B cell (primary cell): Measurements from ENCODE around the gene TNPO2. TPM values are rescaled to one million over a fixed set of nuclear protein-coding genes. Genes with fewer than 3 reads are reported as not detected.

ENCODE experiments used
- ATAC-seq: fragments of 200-7000 bp; cut with Tn5 transposase; one replicate; pipeline ENCODE4 v1.10.0; 2021; ENCODE audit warnings: low read depth, mild to moderate bottlenecking, moderate number of reproducible peaks, moderate library complexity
- CTCF ChIA-PET: fragments of 350-600 bp; sonication (Branson Sonifier 250); formaldehyde crosslinking; loops from one replicate; lab custom pipeline; 2021; ENCODE audit warnings: antibody characterized with exemption, inconsistent platforms; lab: Charles Lee
- POLR2A ChIA-PET: fragments of 350-600 bp; sonication (Branson Sonifier 250); formaldehyde crosslinking; loops from one replicate; lab custom pipeline; 2021; ENCODE audit warnings: antibody characterized with exemption; lab: Charles Lee
- DNase-seq: peaks from one replicate; pipeline ENCODE4 v3.0.0; 2013
- H2AFZ ChIP-seq: 2 replicates; pipeline ENCODE4 v1.6.1; 2012; ENCODE audit warnings: mild to moderate bottlenecking, low read depth, low read length; ENCODE audit not compliant: insufficient read depth, poor library complexity, severe bottlenecking
- H3K27ac ChIP-seq, 2 donors: 1 replicate in 1 of 2; 2 replicates in 1 of 2; pipeline ENCODE4 v1.5.1; 2012 to 2013; ENCODE audit warnings: low read length in 2 of 2, mild to moderate bottlenecking in 2 of 2, moderate library complexity in 1 of 2
- H3K27me3 ChIP-seq, 4 experiments: fragments of 200-600 bp in 1 of 4; sonication (generic) in 1 of 4; replicated peaks in 1 of 4; 1 replicate in 2 of 4; 2 replicates in 2 of 4; pipeline versions ENCODE4 v1.6.1 to v1.7.0; 2013 to 2016; ENCODE audit warnings: low read length in 3 of 4, mild to moderate bottlenecking in 2 of 4, mixed read lengths in 1 of 4, moderate library complexity in 1 of 4; ENCODE audit not compliant: insufficient read depth in 4 of 4, control insufficient read depth in 3 of 4; ENCODE audit errors: control extremely low read depth in 1 of 4
- H3K36me3 ChIP-seq, 2 experiments: replicated peaks in 1 of 2; 1 replicate in 1 of 2; 2 replicates in 1 of 2; pipeline versions ENCODE4 v1.6.1 to v1.7.1; 2013; ENCODE audit warnings: low read length in 1 of 2; ENCODE audit not compliant: insufficient read depth in 2 of 2, control insufficient read depth in 1 of 2; ENCODE audit errors: control extremely low read depth in 1 of 2, extremely low read depth in 1 of 2
- H3K4me1 ChIP-seq, 2 donors: fragments of 200-600 bp in 1 of 2; sonication (generic) in 1 of 2; 1 replicate in 1 of 2; 2 replicates in 1 of 2; pipeline versions ENCODE4 v1.5.1 to v1.6.1; 2013 to 2017; ENCODE audit warnings: low read length in 2 of 2; ENCODE audit not compliant: control insufficient read depth in 2 of 2, insufficient read depth in 2 of 2
- H3K4me2 ChIP-seq: replicated peaks from 2 replicates; pipeline ENCODE3; 2012; ENCODE audit warnings: mild to moderate bottlenecking, low read depth, low read length; ENCODE audit not compliant: poor library complexity, severe bottlenecking
- H3K4me3 ChIP-seq, 5 experiments: fragments of 200-600 bp in 1 of 5; sonication (generic) in 1 of 5; 1 replicate in 3 of 5; 2 replicates in 2 of 5; pipeline versions ENCODE4 v1.5.1 to v1.7.0; 2011 to 2016; ENCODE audit warnings: low read length in 4 of 5, mild to moderate bottlenecking in 4 of 5, low read depth in 2 of 5, control low read depth in 1 of 5, moderate library complexity in 1 of 5; ENCODE audit not compliant: insufficient read depth in 1 of 5; ENCODE audit errors: control extremely low read depth in 1 of 5, extremely low read depth in 1 of 5
- H3K79me2 ChIP-seq: fragments of 200-600 bp; sonication (generic); one replicate; pipeline ENCODE4 v1.6.0; 2016; ENCODE audit warnings: low read length; ENCODE audit not compliant: control insufficient read depth, insufficient read depth
- H3K9ac ChIP-seq: fragments of 200-600 bp; sonication (generic); 2 replicates; pipeline ENCODE4 v1.6.1; 2017; ENCODE audit warnings: mild to moderate bottlenecking, low read length, moderate library complexity
- H3K9me3 ChIP-seq, 3 donors: one replicate each; pipeline versions ENCODE4 v1.6.1 to v1.7.1; 2013; ENCODE audit warnings: low read length in 2 of 3; ENCODE audit not compliant: control insufficient read depth in 2 of 3, insufficient read depth in 1 of 3; ENCODE audit errors: control extremely low read depth in 1 of 3
- H4K20me1 ChIP-seq: 2 replicates; pipeline ENCODE4 v1.6.0; 2012; ENCODE audit warnings: mild to moderate bottlenecking, low read length; ENCODE audit not compliant: insufficient read depth, control insufficient read depth, poor library complexity, severe bottlenecking
- H3K27ac Mint-ChIP-seq: one replicate; pipeline ENCODE4 v1.8.0; 2021; ENCODE audit warnings: mixed read lengths
- H3K27me3 Mint-ChIP-seq: one replicate; pipeline ENCODE4 v1.8.0; 2021; ENCODE audit warnings: mixed read lengths
- H3K4me1 Mint-ChIP-seq: one replicate; pipeline ENCODE4 v1.8.0; 2021; ENCODE audit warnings: mixed read lengths
- H3K4me3 Mint-ChIP-seq: one replicate; pipeline ENCODE4 v1.8.0; 2021; ENCODE audit warnings: mixed read lengths
- H3K9me3 Mint-ChIP-seq: one replicate; pipeline ENCODE4 v1.8.0; 2022; ENCODE audit warnings: mixed read lengths; ENCODE audit not compliant: insufficient read depth
- EZH2 ChIP-seq: IDR thresholded peaks from 2 replicates; pipeline ENCODE4 v1.6.1; 2012; ENCODE audit warnings: borderline replicate concordance, low read depth, mild to moderate bottlenecking, moderate library complexity, low read length; ENCODE audit not compliant: insufficient read depth, poor library complexity, severe bottlenecking
- WGBS: methylation state at CpG from one replicate; pipeline ENCODE4 v1.1.5; 2013; ENCODE audit warnings: missing lambda C conversion rate; ENCODE audit not compliant: insufficient coverage; 5-methylcytosine and 5-hydroxymethylcytosine counted together
- intact Hi-C: fragments of 100-400 bp; cut with micrococcal nuclease; formaldehyde crosslinking; loops from one replicate; pipeline ENCODE4 v1.10.0; 2022
- polyA plus RNA-seq: library from polyadenylated mRNA; depleted of rRNA; stranded (reverse); fragments of >200 nt; gene quantifications from 2 replicates; pipeline ENCODE4 v1.2.3, GENCODE V29; 2012
- total RNA-seq, 2 donors: library from RNA; stranded (reverse); fragments of 120-200 nt in 1 of 2; gene quantifications; 1 replicate in 1 of 2; 2 replicates in 1 of 2; pipeline versions ENCODE4 v1.2.3 to v1.2.4, GENCODE V29; 2013 to 2022
- TF ChIP-seq, protein P1 (sequence below): fragments of 200-600 bp; IDR thresholded peaks from one replicate; pipeline ENCODE4 v1.8.0; 2022; ENCODE audit warnings: antibody characterized with exemption, mild to moderate bottlenecking

Gene TNPO2
- total and polyA plus RNA-seq, 2 donors (not counting 1 experiment from before 2014, with no cell fraction given) = 73.7 to 85.6 TPM

DNA sequence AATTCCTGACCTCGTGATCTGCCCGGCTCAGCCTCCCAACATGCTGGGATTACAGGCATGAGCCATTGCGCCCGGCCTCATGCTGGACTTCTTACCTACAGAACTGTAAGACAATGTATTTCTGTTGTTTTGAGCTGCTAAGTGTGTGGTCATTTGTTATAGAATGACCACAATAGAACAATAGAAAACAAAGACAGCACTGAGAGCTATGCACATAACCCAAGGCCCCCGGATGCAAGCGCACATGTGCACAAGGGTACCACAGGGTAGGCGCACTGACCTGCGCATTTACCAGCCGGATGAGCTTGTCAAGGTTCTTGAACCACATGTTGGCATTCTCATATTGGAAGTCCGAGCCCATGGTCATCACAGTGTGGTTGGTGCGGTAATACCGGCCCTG, 62.8 kb downstream of the TNPO2 start:
- Histone ChIP-seq H3K4me2 (no peak overlapping the region), H3K79me2 (peaks cover 82% of the 10 kb centered on the region), H3K27ac (no peak overlapping the region), H4K20me1 (peaks cover 57% of the 10 kb centered on the region), H3K9me3 (peaks cover 0 to 4% (median 0%) of the 10 kb centered on the region in 3 donors), H3K9ac (no peak overlapping the region), H3K27me3 (no peaks in the 10 kb centered on the region), H3K36me3 (peaks cover 4 to 78% of the 10 kb centered on the region in 2 experiments), H3K4me1 (peaks cover 14 to 25% of the 10 kb centered on the region in 2 donors), H2AFZ (no peak overlapping the region), H3K4me3 (no peak overlapping the region)
- Mint-ChIP-seq H3K4me1 (peaks cover 30% of the 10 kb centered on the region), H3K4me3 (no peak overlapping the region), H3K9me3 (no peaks in the 10 kb centered on the region), H3K27ac (no peak overlapping the region), H3K27me3 (no peaks in the 10 kb centered on the region)
- intact Hi-C loops = no loop called here
- CTCF ChIA-PET = interaction anchor here (0.6 to 2.1 kb wide), 4 partner anchors 11 to 184 kb away, joined by 3 to 8 read pairs (median 5); no protein-coding TSS in a partner anchor
- ATAC-seq (no peak), DNase-seq (no peak)
- 88% methylated on average over 8 of the region's 12 CpGs for WGBS
- POLR2A ChIA-PET = interaction anchor here (1.3 kb wide), 1 partner anchor 47 kb away, joined by 4 read pairs; no protein-coding TSS in a partner anchor
- no peak for TF ChIP-seq EZH2
- TF ChIP-seq, protein P1, sequence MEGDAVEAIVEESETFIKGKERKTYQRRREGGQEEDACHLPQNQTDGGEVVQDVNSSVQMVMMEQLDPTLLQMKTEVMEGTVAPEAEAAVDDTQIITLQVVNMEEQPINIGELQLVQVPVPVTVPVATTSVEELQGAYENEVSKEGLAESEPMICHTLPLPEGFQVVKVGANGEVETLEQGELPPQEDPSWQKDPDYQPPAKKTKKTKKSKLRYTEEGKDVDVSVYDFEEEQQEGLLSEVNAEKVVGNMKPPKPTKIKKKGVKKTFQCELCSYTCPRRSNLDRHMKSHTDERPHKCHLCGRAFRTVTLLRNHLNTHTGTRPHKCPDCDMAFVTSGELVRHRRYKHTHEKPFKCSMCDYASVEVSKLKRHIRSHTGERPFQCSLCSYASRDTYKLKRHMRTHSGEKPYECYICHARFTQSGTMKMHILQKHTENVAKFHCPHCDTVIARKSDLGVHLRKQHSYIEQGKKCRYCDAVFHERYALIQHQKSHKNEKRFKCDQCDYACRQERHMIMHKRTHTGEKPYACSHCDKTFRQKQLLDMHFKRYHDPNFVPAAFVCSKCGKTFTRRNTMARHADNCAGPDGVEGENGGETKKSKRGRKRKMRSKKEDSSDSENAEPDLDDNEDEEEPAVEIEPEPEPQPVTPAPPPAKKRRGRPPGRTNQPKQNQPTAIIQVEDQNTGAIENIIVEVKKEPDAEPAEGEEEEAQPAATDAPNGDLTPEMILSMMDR = no peak

DNA sequence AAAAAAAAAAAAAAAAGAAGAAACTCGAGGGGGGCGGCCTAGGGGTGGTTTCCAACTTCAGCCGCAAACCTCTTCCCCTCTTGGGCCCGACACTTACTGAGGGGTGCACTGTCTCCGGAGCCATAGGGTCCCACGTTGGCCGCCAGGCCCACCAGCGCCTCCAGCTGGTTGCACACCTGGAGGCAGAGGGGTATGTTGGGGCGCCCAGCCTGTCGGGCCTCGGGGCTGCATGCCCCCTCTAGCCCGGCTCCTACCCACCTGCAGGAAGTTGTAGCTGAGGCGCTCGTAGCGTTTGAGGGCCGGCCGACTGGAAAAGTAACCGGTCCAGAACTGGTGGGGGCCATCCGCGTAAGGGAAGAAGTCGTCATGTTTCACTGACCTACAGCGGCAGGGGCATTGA, 65.8 kb downstream of the TNPO2 start:
- H3K9ac ChIP-seq = no peak overlapping the region
- WGBS = 98% methylated on average over 19 of the region's 22 CpGs
- Mint-ChIP-seq H3K9me3 (no peaks in the 10 kb centered on the region), H3K4me3 (no peak overlapping the region), H3K4me1 (peaks cover 4% of the 10 kb centered on the region), H3K27me3 (no peaks in the 10 kb centered on the region), H3K27ac (no peak overlapping the region)
- intact Hi-C loops = no loop called here
- H3K4me3 ChIP-seq = no peak overlapping the region
- ChIA-PET POLR2A (no interaction called here), CTCF (no interaction called here)
- H3K79me2 ChIP-seq = peaks cover 73% of the 10 kb centered on the region
- no peak for TF ChIP-seq EZH2
- TF ChIP-seq, protein P1 = no peak
- H3K9me3 ChIP-seq = peaks cover 0 to 4% (median 0%) of the 10 kb centered on the region in 3 donors
- no peak for ATAC-seq
- H3K36me3 ChIP-seq = peaks cover 7 to 79% of the 10 kb centered on the region in 2 experiments
- H3K27me3 ChIP-seq = no peaks in the 10 kb centered on the region
- DNase-seq = no peak
- H4K20me1 ChIP-seq = peaks cover 60% of the 10 kb centered on the region
- no peaks in the 10 kb centered on the region for H3K4me1 ChIP-seq
- H2AFZ ChIP-seq = no peak overlapping the region
- H3K27ac ChIP-seq = no peak overlapping the region
- H3K4me2 ChIP-seq = no peak overlapping the region
